Prostate gland (tissue), 2 donors: ENCODE results near the gene SPNS3. TPM values are rescaled to one million over a fixed set of nuclear protein-coding genes. Genes with fewer than 3 reads are reported as not detected.

Experiments used
- DNase-seq: peaks from one replicate; pipeline ENCODE4 v3.0.0-alpha.2; 2019; ENCODE audit warnings: low spot score
- H3K27ac ChIP-seq, 2 donors: fragments of 200-600 bp; sonication (generic); 2 replicates each; pipeline ENCODE4 v1.5.1; 2017 to 2019
- H3K27me3 ChIP-seq: fragments of 200-600 bp; sonication (generic); replicated peaks from 2 replicates; pipeline ENCODE4 v1.5.1; 2019; ENCODE audit not compliant: insufficient read depth
- H3K36me3 ChIP-seq, 2 donors: fragments of 200-600 bp; sonication (generic); 1 replicate in 1 of 2; 2 replicates in 1 of 2; pipeline versions ENCODE4 v1.5.1 to v1.8.1; 2017 to 2019
- H3K4me1 ChIP-seq: fragments of 200-600 bp; sonication (generic); replicated peaks from 2 replicates; pipeline ENCODE4 v1.5.1; 2019
- H3K4me3 ChIP-seq, 2 donors: fragments of 200-600 bp; sonication (generic); 2 replicates each; pipeline ENCODE4 v1.5.1; 2017 to 2019
- H3K9me3 ChIP-seq: fragments of 200-600 bp; sonication (generic); 2 replicates; pipeline ENCODE4 v1.5.1; 2017
- POLR2A ChIP-seq: fragments of 450-650 bp; IDR thresholded peaks from one replicate; pipeline ENCODE4 v1.6.1; 2016; ENCODE audit warnings: antibody characterized with exemption, mild to moderate bottlenecking
- POLR2AphosphoS5 ChIP-seq: sonication (generic); formaldehyde crosslinking; IDR thresholded peaks from one replicate; pipeline ENCODE4 v1.6.1; 2017; ENCODE audit warnings: antibody characterized with exemption
- whole genome bisulfite sequencing: methylation state at CpG from one replicate; pipeline ENCODE4 v1.1.5; 2018; 5-methylcytosine and 5-hydroxymethylcytosine counted together
- intact Hi-C: fragments of 100-400 bp; cut with DNase I; formaldehyde crosslinking; loops from one replicate; pipeline ENCODE4 v1.14.2; 2022
- total RNA-seq, 2 donors: library from RNA; depleted of rRNA; stranded (reverse); fragments of >200 nt; gene quantifications; one replicate each; pipeline ENCODE4 v1.1.0, GENCODE V29; 2016
- TF ChIP-seq, protein P1 (sequence below), 4 experiments: fragments of 200-600 bp in 2 of 4; fragments of 450-650 bp in 2 of 4; sonication (generic) in 2 of 4; IDR thresholded peaks; 1 replicate in 3 of 4; 2 replicates in 1 of 4; pipeline ENCODE4 v1.5.1; 2016 to 2019; ENCODE audit warnings: antibody characterized with exemption in 4 of 4, mild to moderate bottlenecking in 2 of 4, moderate library complexity in 2 of 4

SPNS3 gene
- total RNA-seq, 2 donors from 2014 or later, result 0.50 TPM; not detected in 1

DNA sequence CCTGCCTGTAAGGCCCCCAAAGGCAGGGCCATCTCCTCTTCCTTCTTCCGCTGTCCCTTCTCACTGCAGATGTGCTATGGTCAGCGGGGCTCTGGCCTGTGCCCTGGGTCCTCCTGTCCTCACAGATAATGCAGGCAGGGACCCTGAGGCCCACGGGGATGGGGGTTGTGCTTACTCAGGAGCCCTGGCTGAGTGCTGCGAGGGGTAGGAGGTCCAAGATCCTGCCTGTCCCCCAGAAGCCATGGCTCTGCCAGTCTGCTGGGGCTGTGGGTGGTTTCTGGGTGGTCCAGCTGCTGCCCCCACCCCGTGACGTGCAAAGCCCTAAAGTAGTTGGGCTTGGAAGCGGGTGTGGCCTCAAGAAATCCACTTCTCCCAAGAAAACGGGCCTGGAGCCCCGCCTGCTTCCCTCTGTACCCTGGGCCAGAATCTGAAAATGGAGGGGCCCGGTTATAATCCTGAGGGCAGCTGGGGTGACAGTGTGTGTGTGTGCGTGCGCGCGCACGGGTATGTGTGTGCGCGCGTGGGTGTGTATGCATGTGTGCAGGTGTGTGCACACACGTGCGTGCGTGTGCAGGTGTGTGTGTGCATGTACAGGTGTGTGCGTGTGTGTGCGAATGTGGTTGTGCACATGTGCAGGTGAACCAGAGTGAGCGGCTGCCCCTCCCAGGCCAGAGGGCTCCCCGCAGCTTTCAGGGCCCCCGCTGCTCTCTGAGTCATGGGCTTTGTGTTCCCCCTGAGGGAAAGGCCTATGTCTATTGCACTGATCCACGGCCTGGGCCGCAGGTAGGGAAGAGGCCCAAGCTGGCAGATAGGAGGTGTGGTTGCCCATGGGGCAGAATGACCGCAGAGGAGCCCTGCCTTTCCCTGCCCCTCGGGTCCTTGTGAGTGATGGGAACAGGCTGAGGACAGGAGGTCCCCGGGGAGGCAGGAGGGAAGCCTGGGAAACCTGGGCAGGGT, 78.7 kb downstream of the SPNS3 start:
- TF ChIP-seq, protein P1, sequence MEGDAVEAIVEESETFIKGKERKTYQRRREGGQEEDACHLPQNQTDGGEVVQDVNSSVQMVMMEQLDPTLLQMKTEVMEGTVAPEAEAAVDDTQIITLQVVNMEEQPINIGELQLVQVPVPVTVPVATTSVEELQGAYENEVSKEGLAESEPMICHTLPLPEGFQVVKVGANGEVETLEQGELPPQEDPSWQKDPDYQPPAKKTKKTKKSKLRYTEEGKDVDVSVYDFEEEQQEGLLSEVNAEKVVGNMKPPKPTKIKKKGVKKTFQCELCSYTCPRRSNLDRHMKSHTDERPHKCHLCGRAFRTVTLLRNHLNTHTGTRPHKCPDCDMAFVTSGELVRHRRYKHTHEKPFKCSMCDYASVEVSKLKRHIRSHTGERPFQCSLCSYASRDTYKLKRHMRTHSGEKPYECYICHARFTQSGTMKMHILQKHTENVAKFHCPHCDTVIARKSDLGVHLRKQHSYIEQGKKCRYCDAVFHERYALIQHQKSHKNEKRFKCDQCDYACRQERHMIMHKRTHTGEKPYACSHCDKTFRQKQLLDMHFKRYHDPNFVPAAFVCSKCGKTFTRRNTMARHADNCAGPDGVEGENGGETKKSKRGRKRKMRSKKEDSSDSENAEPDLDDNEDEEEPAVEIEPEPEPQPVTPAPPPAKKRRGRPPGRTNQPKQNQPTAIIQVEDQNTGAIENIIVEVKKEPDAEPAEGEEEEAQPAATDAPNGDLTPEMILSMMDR (IDR thresholded peaks at IDR 0.05), result no peak
- TF ChIP-seq POLR2A (no peak), POLR2AphosphoS5 (no peak)
- Histone ChIP-seq H3K4me1 (peaks cover 6% of the 10 kb centered on the region), H3K27me3 (no peaks in the 10 kb centered on the region), H3K36me3 (no peaks in the 10 kb centered on the region), H3K4me3 (no peak overlapping the region), H3K27ac (no peak overlapping the region), H3K9me3 (no peaks in the 10 kb centered on the region)
- no peak for DNase-seq
- 92% methylated on average over 30 of the region's 31 CpGs for WGBS
- intact Hi-C loops, result no loop called here

DNA sequence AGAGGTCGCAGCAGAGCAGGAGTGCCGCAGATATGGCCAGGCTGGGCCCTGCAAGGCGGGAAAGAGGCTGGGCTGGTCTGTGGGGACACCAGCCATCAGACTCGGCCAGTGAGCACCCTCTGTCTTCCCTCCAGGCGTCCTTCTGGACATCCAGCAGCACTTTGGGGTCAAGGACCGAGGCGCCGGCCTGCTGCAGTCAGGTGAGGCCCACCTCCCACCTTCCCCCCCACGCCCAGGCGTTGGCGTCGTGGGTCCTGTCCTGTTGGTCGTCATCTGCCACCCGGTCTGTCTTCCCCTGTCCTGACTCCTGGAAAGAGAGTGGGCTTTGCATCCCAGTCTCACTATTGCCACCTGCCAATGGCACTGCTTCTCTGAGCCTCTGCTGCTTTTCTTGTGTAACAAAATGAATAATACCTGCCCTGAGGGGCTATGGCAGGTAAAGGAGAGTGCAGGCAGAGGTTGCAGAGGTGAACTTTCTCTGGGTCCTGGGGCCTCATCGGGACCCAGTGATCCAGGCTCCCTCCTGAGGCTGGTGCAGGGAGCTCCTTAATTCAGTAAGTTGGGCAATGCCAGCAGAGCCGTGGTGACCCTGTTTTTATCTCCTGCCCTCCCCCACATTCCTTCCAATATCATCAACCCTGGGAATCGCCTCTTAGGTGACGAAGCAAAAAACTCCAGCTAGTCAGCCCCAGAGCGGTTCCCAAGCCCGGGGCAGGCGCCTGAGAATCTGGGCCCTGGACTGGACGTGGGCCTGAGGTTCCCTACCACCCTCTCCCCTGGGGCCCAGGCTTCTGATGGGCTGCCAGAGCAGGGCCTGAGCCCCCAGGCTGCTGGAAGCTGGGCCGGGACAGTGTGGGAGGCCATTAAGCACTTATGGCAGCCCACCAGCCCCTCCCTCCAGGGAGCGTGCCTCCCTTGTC, 79.6 kb downstream of the SPNS3 start:
- WGBS, result 80% methylated on average over 23 of the region's 24 CpGs
- intact Hi-C loops, result no loop called here
- peaks cover 6% of the 10 kb centered on the region for H3K4me1 ChIP-seq
- no peaks in the 10 kb centered on the region for H3K9me3 ChIP-seq
- TF ChIP-seq POLR2A, result no peak
- no peak for TF ChIP-seq POLR2AphosphoS5
- TF ChIP-seq, protein P1 (IDR thresholded peaks at IDR 0.05), result no peak
- no peak for DNase-seq
- no peaks in the 10 kb centered on the region for H3K36me3 ChIP-seq
- H3K27ac ChIP-seq, result peak overlapping the region; percentile 25 to 45
- H3K27me3 ChIP-seq, result no peaks in the 10 kb centered on the region
- no peak overlapping the region for H3K4me3 ChIP-seq

DNA sequence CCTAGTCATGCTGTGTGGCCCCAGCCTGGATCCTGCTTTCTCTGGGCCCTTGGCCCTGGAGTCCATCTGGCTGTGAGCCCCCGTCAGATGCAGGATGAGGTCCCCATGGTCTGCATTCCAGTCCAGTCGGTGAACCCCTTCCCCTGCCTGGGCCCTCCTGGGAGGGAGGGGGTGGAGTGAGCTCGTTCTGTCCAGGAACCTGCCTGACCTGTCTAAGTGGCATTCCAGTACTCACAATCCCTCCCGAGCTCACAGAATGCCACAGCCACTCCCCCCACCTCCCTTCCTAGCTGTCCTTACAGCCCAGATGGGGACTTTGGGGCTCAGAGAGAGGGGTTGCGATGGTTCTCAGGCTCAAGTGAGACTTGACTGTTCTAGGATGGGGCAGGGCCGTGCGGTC, 80.5 kb downstream of the SPNS3 start:
- Histone ChIP-seq H3K36me3 (no peaks in the 10 kb centered on the region), H3K27me3 (no peaks in the 10 kb centered on the region), H3K4me3 (no peak overlapping the region), H3K9me3 (no peaks in the 10 kb centered on the region), H3K27ac (peak overlapping the region; percentile 25 to 58), H3K4me1 (peaks cover 6% of the 10 kb centered on the region)
- intact Hi-C loops, result no loop called here
- peak; percentile 84 for DNase-seq
- WGBS, result 55% methylated on average over 7 of the region's 7 CpGs
- TF ChIP-seq POLR2AphosphoS5, result peak; percentile 54
- TF ChIP-seq POLR2A, result no peak

DNA sequence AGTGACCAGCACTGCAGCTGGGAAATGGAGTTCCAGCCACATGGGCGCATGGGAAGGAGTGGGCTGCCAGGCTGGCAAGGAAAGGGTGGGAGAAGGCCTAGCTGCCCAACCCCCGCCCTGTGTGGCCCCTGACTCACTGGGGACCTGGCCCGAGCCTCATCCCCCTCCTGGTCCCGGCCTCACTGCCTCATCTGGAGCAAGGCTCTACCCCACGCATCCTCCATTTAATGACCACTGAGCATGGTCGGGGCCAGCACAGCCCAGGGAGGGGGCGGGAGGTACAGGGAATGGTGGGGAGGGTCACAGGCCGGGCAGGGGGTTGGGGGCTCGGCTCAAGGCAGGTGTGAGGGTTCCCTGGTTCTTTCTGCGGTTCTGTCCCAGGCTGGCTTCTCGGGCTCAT, 81.0 kb downstream of the SPNS3 start:
- Histone ChIP-seq H3K27me3 (no peaks in the 10 kb centered on the region), H3K27ac (peak overlapping the region; percentile 25 to 58), H3K9me3 (no peaks in the 10 kb centered on the region), H3K36me3 (no peaks in the 10 kb centered on the region), H3K4me3 (no peak overlapping the region), H3K4me1 (peaks cover 6% of the 10 kb centered on the region)
- intact Hi-C loops, result no loop called here
- TF ChIP-seq POLR2AphosphoS5 (no peak), POLR2A (no peak)
- TF ChIP-seq, protein P1 (IDR thresholded peaks at IDR 0.05), result no peak
- no peak for DNase-seq
- WGBS, result 67% methylated on average over 11 of the region's 11 CpGs

DNA sequence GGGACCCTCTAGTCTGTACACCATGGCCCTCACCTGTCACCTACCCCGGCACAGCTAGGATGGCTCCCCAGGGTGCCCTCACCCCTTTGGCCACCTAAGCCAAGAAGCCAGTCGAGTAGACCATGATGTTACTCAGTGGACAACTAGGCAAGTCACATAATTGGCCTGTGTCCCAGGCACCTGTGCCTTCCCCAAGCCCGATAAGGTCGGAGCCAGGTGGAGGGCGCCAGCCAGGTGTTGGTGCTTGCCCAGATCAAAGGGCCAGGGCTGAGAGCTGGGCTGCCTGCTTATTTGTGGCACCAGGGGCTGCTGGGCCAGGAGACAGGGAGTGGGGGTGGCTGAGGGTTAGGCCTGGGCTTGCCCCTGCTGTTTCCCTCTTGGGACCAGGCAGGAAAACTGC, 81.8 kb downstream of the SPNS3 start:
- intact Hi-C loops, result no loop called here
- WGBS, result 61% methylated on average over 3 of the region's 5 CpGs

More for the DNA sequence above, 81.8 kb downstream of the SPNS3 start:
- no peak for TF ChIP-seq POLR2A
- TF ChIP-seq, protein P1 (IDR thresholded peaks at IDR 0.05), result no peak
- no peak for TF ChIP-seq POLR2AphosphoS5
- Histone ChIP-seq H3K4me1 (peaks cover 6% of the 10 kb centered on the region), H3K36me3 (no peaks in the 10 kb centered on the region), H3K27ac (peak overlapping the region in 1 of 2 donors; percentile 58), H3K4me3 (no peak overlapping the region), H3K27me3 (no peaks in the 10 kb centered on the region), H3K9me3 (no peaks in the 10 kb centered on the region)
- no peak for DNase-seq
